Fibroblast of lung (primary cell): ENCODE measurements around the gene JUP. TPM values are rescaled to one million over a fixed set of nuclear protein-coding genes. Genes with fewer than 3 reads are reported as not detected.

Experiments
- DNase-seq, 2 donors: peaks; one replicate each; pipeline versions ENCODE4 v3.0.0 to v3.0.0-alpha.2; 2010; ENCODE audit warnings: low read depth in 2 of 2
- H2AFZ ChIP-seq: 2 replicates; pipeline ENCODE4 v1.5.1; 2012; ENCODE audit warnings: low read length, control low read depth, inconsistent platforms
- H3K27ac ChIP-seq: 2 replicates; pipeline ENCODE4 v1.5.1; 2011; ENCODE audit warnings: low read length, control low read depth; ENCODE audit not compliant: insufficient read depth
- H3K27me3 ChIP-seq: 2 replicates; pipeline ENCODE4 v1.5.1; 2011; ENCODE audit warnings: mild to moderate bottlenecking, low read length; ENCODE audit not compliant: control insufficient read depth, insufficient read depth
- H3K36me3 ChIP-seq: 2 replicates; pipeline ENCODE4 v1.5.1; 2011; ENCODE audit warnings: low read length; ENCODE audit not compliant: control insufficient read depth, insufficient read depth
- H3K4me1 ChIP-seq: 2 replicates; pipeline ENCODE4 v1.5.1; 2011; ENCODE audit warnings: low read length; ENCODE audit not compliant: control insufficient read depth, insufficient read depth; ENCODE audit errors: extremely low read depth
- H3K4me2 ChIP-seq: 2 replicates; pipeline ENCODE4 v1.5.1; 2011; ENCODE audit warnings: low read length, control low read depth; ENCODE audit not compliant: insufficient read depth; ENCODE audit errors: extremely low read depth
- H3K4me3 ChIP-seq, 4 experiments: fragments of 200-600 bp in 1 of 4; sonication (generic) in 1 of 4; replicated peaks in 1 of 4; 2 replicates each; pipeline ENCODE4 v1.5.1; 2011 to 2016; ENCODE audit warnings: low read length in 4 of 4, low read depth in 3 of 4, mild to moderate bottlenecking in 3 of 4, control low read depth in 2 of 4, inconsistent platforms in 1 of 4, mixed read lengths in 1 of 4; ENCODE audit not compliant: insufficient read depth in 1 of 4; ENCODE audit errors: control extremely low read depth in 1 of 4
- H3K79me2 ChIP-seq: 2 replicates; pipeline ENCODE4 v1.5.1; 2012; ENCODE audit warnings: mild to moderate bottlenecking, low read length, inconsistent platforms; ENCODE audit not compliant: control insufficient read depth, insufficient read depth
- H3K9ac ChIP-seq: 2 replicates; pipeline ENCODE4 v1.5.1; 2011; ENCODE audit warnings: mild to moderate bottlenecking, low read length, control low read depth; ENCODE audit not compliant: insufficient read depth
- H3K9me3 ChIP-seq: 2 replicates; pipeline ENCODE4 v1.5.1; 2012; ENCODE audit warnings: low read depth, low read length; ENCODE audit not compliant: control insufficient read depth, insufficient read depth
- H4K20me1 ChIP-seq: 2 replicates; pipeline ENCODE4 v1.5.1; 2011; ENCODE audit warnings: low read length; ENCODE audit not compliant: control insufficient read depth, insufficient read depth; ENCODE audit errors: extremely low read depth
- CTCF ChIP-seq, 2 donors: IDR thresholded peaks in 1 of 2; conservative IDR thresholded peaks in 1 of 2; 1 replicate in 1 of 2; 2 replicates in 1 of 2; pipeline ENCODE4 v1.5.1; 2011 to 2012; ENCODE audit warnings: low read length in 2 of 2, control low read depth in 1 of 2, inconsistent platforms in 1 of 2, low read depth in 1 of 2, mild to moderate bottlenecking in 1 of 2
- EZH2 ChIP-seq: IDR thresholded peaks from 2 replicates; pipeline ENCODE4 v1.5.1; 2012; ENCODE audit warnings: low read length, control low read depth, mild to moderate bottlenecking; ENCODE audit errors: missing control alignments
- polyA plus RNA-seq, 2 donors: library from polyadenylated mRNA; depleted of rRNA in 1 of 2; stranded (reverse) in 1 of 2; unstranded in 1 of 2; fragments of >200 nt; gene quantifications; 2 replicates each; pipeline ENCODE4 v1.2.1, GENCODE V29; 2011 to 2012; ENCODE audit warnings: missing spikeins in 1 of 2
- total RNA-seq: library from RNA; depleted of rRNA; stranded (reverse); fragments of >200 nt; gene quantifications from 2 replicates; pipeline ENCODE4 v1.2.1, GENCODE V29; 2014

JUP gene
- total and polyA plus RNA-seq, 2 donors (not counting 1 experiment from before 2014, with no cell fraction given) = 3.2 to 13.2 TPM

GRCh38 chr17:41750862-41751261 is 35.6 kb downstream of the JUP start:
- no peak overlapping the region for H2AFZ ChIP-seq
- no peak overlapping the region for H3K4me2 ChIP-seq
- H3K9ac ChIP-seq = no peak overlapping the region
- H3K4me1 ChIP-seq = no peaks in the 10 kb centered on the region
- H3K36me3 ChIP-seq = no peaks in the 10 kb centered on the region
- TF ChIP-seq CTCF (conservative IDR thresholded peaks at IDR 0.05 in 1 of 2, IDR thresholded peaks at IDR 0.05 in 1 of 2; ENCODE audit: low read depth in 1 of 2, low read length in 2 of 2) = no peak
- TF ChIP-seq EZH2 = no peak
- H3K27ac ChIP-seq = no peak overlapping the region
- H3K4me3 ChIP-seq = no peak overlapping the region
- H3K27me3 ChIP-seq = no peaks in the 10 kb centered on the region
- no peaks in the 10 kb centered on the region for H3K9me3 ChIP-seq
- H3K79me2 ChIP-seq = no peaks in the 10 kb centered on the region
- no peak for DNase-seq
- no peaks in the 10 kb centered on the region for H4K20me1 ChIP-seq

GRCh38 chr17:41748275-41748674 is 38.2 kb downstream of the JUP start:
- Histone ChIP-seq H4K20me1 (no peaks in the 10 kb centered on the region), H3K9ac (no peak overlapping the region), H3K4me3 (no peak overlapping the region), H3K9me3 (no peaks in the 10 kb centered on the region), H3K79me2 (no peaks in the 10 kb centered on the region), H3K27me3 (peaks cover 2% of the 10 kb centered on the region), H3K4me1 (no peaks in the 10 kb centered on the region), H3K27ac (no peak overlapping the region), H3K36me3 (no peaks in the 10 kb centered on the region), H2AFZ (no peak overlapping the region), H3K4me2 (no peak overlapping the region)
- no peak for DNase-seq
- no peak for TF ChIP-seq CTCF (conservative IDR thresholded peaks at IDR 0.05 in 1 of 2, IDR thresholded peaks at IDR 0.05 in 1 of 2; ENCODE audit: low read depth in 1 of 2, low read length in 2 of 2)

- DNase-seq = no peak
- Histone ChIP-seq H3K79me2 (no peaks in the 10 kb centered on the region), H3K9ac (no peak overlapping the region), H3K9me3 (no peaks in the 10 kb centered on the region), H4K20me1 (no peaks in the 10 kb centered on the region), H2AFZ (no peak overlapping the region), H3K4me2 (no peak overlapping the region), H3K27me3 (peaks cover 6% of the 10 kb centered on the region), H3K36me3 (no peaks in the 10 kb centered on the region), H3K4me3 (no peak overlapping the region), H3K4me1 (no peaks in the 10 kb centered on the region), H3K27ac (no peak overlapping the region)
- no peak for TF ChIP-seq EZH2
- no peak for TF ChIP-seq CTCF (conservative IDR thresholded peaks at IDR 0.05 in 1 of 2, IDR thresholded peaks at IDR 0.05 in 1 of 2; ENCODE audit: low read depth in 1 of 2, low read length in 2 of 2)
These were observed 44.8 kb downstream of the JUP start for GRCh38 chr17:41741709-41742108.
